OCI-LY3 (cell line): Measurements from ENCODE around the gene TBC1D1.

Experiments used
- H2AFZ ChIP-seq: fragments of 200-600, 300-600 bp; shearing (Covaris generic); 2 replicates; pipeline ENCODE4 v1.6.0; 2014; ENCODE audit warnings: antibody characterized with exemption, low read depth, low read length
- H3K27ac ChIP-seq: fragments of 200-600, 300-600 bp; sonication (generic); 2 replicates; pipeline ENCODE4 v1.5.1; 2014; ENCODE audit warnings: mild to moderate bottlenecking, low read length, moderate library complexity, mixed read lengths
- H3K27me3 ChIP-seq: fragments of 200-600, 300-600 bp; sonication (generic); 2 replicates; pipeline ENCODE4 v1.6.1; 2014; ENCODE audit warnings: low read depth, low read length, mixed read lengths
- H3K36me3 ChIP-seq: fragments of 200-600, 300-600 bp; sonication (generic); replicated peaks from 2 replicates; pipeline ENCODE3; 2014; ENCODE audit warnings: low read depth, low read length, mixed read lengths
- H3K4me1 ChIP-seq: fragments of 300-600, 200-600 bp; sonication (generic); 2 replicates; pipeline ENCODE4 v1.6.1; 2014; ENCODE audit warnings: low read length, mixed read lengths
- H3K4me2 ChIP-seq: fragments of 200-600, 300-600 bp; sonication (generic); 2 replicates; pipeline ENCODE4 v1.6.1; 2014; ENCODE audit warnings: low read length, mixed read lengths
- H3K4me3 ChIP-seq: fragments of 300-600, 200-600 bp; sonication (generic); 2 replicates; pipeline ENCODE4 v1.5.1; 2014; ENCODE audit warnings: antibody characterized with exemption, mild to moderate bottlenecking, low read length, moderate library complexity
- H3K79me2 ChIP-seq: fragments of 300-600, 200-600 bp; shearing (Covaris generic); 2 replicates; pipeline ENCODE4 v1.6.1; 2014; ENCODE audit warnings: mild to moderate bottlenecking, low read length, mixed read lengths
- H3K9ac ChIP-seq: fragments of 300-600, 200-600 bp; shearing (Covaris generic); 2 replicates; pipeline ENCODE4 v1.6.0; 2014; ENCODE audit warnings: mild to moderate bottlenecking, low read length, moderate library complexity
- H3K9me3 ChIP-seq: fragments of 200-600, 300-600 bp; shearing (Covaris generic); 2 replicates; pipeline ENCODE4 v1.6.1; 2014; ENCODE audit warnings: low read length, mixed read lengths; ENCODE audit not compliant: insufficient read depth
- H4K20me1 ChIP-seq: fragments of 200-600, 300-600 bp; sonication (generic); 2 replicates; pipeline ENCODE4 v1.6.1; 2016; ENCODE audit warnings: low read length, mixed read lengths; ENCODE audit not compliant: insufficient read depth
- CTCF ChIP-seq: fragments of 200-600, 300-600 bp; sonication (generic); IDR thresholded peaks from 2 replicates; pipeline ENCODE4 v1.5.1; 2014; ENCODE audit warnings: antibody characterized with exemption, low read length, low read depth
- EZH2phosphoT487 ChIP-seq: fragments of 200-600 bp; shearing (Covaris generic); IDR thresholded peaks from 2 replicates; pipeline ENCODE4 v1.6.1; 2018; ENCODE audit warnings: antibody characterized with exemption, mixed run types, low read depth

TBC1D1 gene

GRCh38 chr4:38023347-38024205 is 132.7 kb downstream of the TBC1D1 start:
- Histone ChIP-seq H3K9ac (no peak overlapping the region), H2AFZ (no peak overlapping the region), H3K4me2 (no peak overlapping the region), H3K27ac (no peak overlapping the region), H3K27me3 (no peaks in the 10 kb centered on the region), H3K4me3 (no peak overlapping the region), H3K4me1 (peaks cover 4% of the 10 kb centered on the region; the same call in 1 of the 2 replicates), H3K36me3 (peaks cover 26% of the 10 kb centered on the region), H3K79me2 (no peaks in the 10 kb centered on the region), H4K20me1 (no peaks in the 10 kb centered on the region), H3K9me3 (no peaks in the 10 kb centered on the region)
- TF ChIP-seq EZH2phosphoT487 (no peak), CTCF (no peak)

- H3K79me2 ChIP-seq = no peaks in the 10 kb centered on the region
- H2AFZ ChIP-seq = no peak overlapping the region
- H3K4me2 ChIP-seq = no peak overlapping the region
- H3K4me1 ChIP-seq = peaks cover 4% of the 10 kb centered on the region; the same call in 1 of the 2 replicates
- peaks cover 29% of the 10 kb centered on the region for H3K36me3 ChIP-seq
- no peaks in the 10 kb centered on the region for H3K9me3 ChIP-seq
- H3K9ac ChIP-seq = no peak overlapping the region
- no peak overlapping the region for H3K27ac ChIP-seq
- no peaks in the 10 kb centered on the region for H4K20me1 ChIP-seq
- TF ChIP-seq CTCF (no peak), EZH2phosphoT487 (no peak)
- H3K27me3 ChIP-seq = no peaks in the 10 kb centered on the region
- no peak overlapping the region for H3K4me3 ChIP-seq
Measured at GRCh38 chr4:38024206-38024509, 133.3 kb downstream of the TBC1D1 start.

- Histone ChIP-seq H3K4me2 (no peak overlapping the region), H3K4me1 (peaks cover 7% of the 10 kb centered on the region; the same call in 1 of the 2 replicates), H3K9me3 (no peaks in the 10 kb centered on the region), H3K27ac (no peak overlapping the region), H2AFZ (no peak overlapping the region), H3K4me3 (no peak overlapping the region), H3K27me3 (no peaks in the 10 kb centered on the region), H3K36me3 (peaks cover 26% of the 10 kb centered on the region), H3K79me2 (no peaks in the 10 kb centered on the region), H4K20me1 (no peaks in the 10 kb centered on the region), H3K9ac (no peak overlapping the region)
- TF ChIP-seq EZH2phosphoT487 (no peak), CTCF (no peak)
Measured at GRCh38 chr4:38025665-38026064, 134.8 kb downstream of the TBC1D1 start.

GRCh38 chr4:38026158-38026740 is 135.4 kb downstream of the TBC1D1 start:
- no peak overlapping the region for H3K27ac ChIP-seq
- no peak overlapping the region for H3K9ac ChIP-seq
- H4K20me1 ChIP-seq = no peaks in the 10 kb centered on the region
- H3K4me3 ChIP-seq = no peak overlapping the region
- no peak overlapping the region for H2AFZ ChIP-seq
- H3K9me3 ChIP-seq = no peaks in the 10 kb centered on the region
- peaks cover 7% of the 10 kb centered on the region; the same call in 1 of the 2 replicates for H3K4me1 ChIP-seq
- no peaks in the 10 kb centered on the region for H3K27me3 ChIP-seq
- no peak overlapping the region for H3K4me2 ChIP-seq
- H3K36me3 ChIP-seq = peaks cover 21% of the 10 kb centered on the region
- no peak for TF ChIP-seq EZH2phosphoT487
- TF ChIP-seq CTCF = no peak
- H3K79me2 ChIP-seq = no peaks in the 10 kb centered on the region
